GM19238 (cell line): ENCODE results near the gene UNC45B.
"Not testable (repeated sequence)": the region's sequence is repeated elsewhere in the genome, so short reads cannot be mapped to it uniquely, and the experiment has no call there.

Source experiments
- DNase-seq: peaks from one replicate; pipeline ENCODE4 v3.0.0; 2011; ENCODE audit warnings: low spot score; ENCODE audit not compliant: insufficient read length

The UNC45B gene, protein sequence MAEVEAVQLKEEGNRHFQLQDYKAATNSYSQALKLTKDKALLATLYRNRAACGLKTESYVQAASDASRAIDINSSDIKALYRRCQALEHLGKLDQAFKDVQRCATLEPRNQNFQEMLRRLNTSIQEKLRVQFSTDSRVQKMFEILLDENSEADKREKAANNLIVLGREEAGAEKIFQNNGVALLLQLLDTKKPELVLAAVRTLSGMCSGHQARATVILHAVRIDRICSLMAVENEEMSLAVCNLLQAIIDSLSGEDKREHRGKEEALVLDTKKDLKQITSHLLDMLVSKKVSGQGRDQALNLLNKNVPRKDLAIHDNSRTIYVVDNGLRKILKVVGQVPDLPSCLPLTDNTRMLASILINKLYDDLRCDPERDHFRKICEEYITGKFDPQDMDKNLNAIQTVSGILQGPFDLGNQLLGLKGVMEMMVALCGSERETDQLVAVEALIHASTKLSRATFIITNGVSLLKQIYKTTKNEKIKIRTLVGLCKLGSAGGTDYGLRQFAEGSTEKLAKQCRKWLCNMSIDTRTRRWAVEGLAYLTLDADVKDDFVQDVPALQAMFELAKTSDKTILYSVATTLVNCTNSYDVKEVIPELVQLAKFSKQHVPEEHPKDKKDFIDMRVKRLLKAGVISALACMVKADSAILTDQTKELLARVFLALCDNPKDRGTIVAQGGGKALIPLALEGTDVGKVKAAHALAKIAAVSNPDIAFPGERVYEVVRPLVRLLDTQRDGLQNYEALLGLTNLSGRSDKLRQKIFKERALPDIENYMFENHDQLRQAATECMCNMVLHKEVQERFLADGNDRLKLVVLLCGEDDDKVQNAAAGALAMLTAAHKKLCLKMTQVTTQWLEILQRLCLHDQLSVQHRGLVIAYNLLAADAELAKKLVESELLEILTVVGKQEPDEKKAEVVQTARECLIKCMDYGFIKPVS

DNA sequence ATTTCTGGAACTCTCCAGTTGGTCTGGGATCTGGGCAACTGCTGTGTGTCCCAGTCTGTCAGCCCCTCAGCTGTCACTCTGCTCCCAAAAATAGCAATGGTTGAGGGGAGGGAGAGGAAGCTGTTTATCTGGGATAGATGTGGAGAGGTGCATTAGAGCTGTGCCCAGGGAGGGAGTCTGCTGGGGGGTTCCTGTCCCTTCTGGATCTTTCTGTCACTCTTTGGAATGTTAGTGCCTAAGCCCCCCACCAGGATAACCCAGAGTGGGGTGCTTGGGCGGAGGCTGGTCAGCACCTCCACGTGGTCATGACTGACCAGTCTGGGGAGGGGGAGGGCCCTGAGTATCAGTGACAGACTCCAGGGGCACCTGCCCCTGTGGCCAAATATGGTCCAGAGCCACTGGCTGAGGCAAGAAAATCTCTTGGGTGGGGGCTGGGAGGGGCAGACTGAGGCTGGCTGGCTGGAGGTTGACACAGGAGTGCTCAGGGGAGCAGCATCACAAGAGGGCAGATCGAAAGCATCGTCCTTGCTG lies at the start of gene UNC45B:
Gene UNC45B, plus strand, starts transcription at position 443 of the 531 bp plus-strand sequence. CDS start 447 bp downstream, outside the sequence.
- no peak for DNase-seq

DNA sequence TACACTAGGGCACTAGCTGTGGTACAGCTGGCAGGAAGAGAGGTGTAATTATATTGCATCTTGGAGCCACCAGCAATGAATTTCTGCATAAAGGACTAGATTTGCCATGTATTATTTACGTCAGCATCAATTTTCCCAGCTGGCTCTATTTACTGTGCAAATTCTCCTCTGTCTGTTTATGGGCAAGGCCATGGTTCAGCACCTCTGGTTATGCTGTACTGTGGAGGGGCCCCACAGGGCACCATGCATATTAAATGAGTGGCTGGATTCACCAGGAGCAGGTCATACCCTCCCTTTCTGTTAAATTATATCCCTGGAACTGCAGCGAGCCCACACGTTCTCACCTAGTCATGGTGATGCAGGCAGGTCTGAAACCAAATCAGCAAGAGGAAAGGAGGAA lies 47.7 kb upstream of the UNC45B start:
- DNase-seq, result no peak

DNA sequence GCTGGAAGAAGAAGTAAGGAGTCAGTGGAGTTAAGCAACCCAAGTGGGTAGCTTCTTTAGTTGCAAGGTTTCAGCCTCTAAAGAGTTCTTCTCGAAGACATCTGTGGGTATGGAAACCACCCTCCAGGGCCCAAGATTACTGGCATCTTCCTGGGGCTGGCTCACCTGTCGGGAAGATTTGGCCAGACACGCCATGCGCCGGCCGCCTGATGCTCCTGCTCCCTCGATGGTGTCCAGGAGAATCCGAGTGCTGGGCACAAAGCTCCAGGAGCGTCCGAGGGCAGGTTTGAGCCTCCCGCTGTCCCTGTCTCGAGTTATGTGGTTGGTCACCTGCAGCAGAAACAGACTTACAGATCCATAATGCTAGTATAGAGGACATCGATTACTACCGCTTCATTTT lies 46.6 kb upstream of the UNC45B start:
- no peak for DNase-seq

DNA sequence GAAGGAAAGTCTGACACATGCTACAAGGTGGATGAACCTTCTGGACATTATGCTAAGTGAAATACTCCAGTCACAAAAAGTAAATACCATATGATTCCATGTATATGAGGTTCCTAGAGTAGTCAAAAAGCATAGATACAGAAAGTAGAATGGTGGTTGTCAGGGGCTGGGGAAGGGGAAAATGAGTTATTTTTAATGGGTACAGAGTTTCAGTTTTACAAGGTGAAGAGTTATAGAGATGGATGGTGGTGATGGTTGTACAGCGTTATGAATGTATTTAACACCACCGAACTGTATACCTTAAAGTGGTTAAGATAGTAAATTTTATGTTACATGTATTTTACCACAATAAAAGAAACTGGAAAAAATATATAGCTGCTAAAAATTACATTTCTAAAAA lies 45.9 kb upstream of the UNC45B start:
- DNase-seq, result no peak

DNA sequence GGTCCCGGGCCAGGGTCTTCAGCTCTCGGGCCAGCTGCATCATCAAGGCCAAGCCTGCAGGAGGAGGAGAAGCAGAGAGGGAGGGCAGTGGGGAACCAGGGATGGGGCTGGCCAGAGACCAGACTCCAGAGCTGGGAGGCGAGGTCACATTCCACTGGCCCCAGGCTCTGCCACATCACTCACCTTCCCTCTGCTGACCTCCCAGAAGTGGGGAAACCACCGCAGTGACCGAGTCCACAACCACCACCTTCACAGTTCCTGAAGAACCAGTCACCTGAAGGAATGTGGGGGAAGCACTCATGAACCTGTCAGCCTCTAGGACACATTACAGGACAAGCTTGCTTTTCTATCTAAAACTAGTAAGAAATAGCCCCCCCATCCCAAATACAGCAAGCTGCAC lies 44.3 kb upstream of the UNC45B start:
- DNase-seq, result no peak

DNA sequence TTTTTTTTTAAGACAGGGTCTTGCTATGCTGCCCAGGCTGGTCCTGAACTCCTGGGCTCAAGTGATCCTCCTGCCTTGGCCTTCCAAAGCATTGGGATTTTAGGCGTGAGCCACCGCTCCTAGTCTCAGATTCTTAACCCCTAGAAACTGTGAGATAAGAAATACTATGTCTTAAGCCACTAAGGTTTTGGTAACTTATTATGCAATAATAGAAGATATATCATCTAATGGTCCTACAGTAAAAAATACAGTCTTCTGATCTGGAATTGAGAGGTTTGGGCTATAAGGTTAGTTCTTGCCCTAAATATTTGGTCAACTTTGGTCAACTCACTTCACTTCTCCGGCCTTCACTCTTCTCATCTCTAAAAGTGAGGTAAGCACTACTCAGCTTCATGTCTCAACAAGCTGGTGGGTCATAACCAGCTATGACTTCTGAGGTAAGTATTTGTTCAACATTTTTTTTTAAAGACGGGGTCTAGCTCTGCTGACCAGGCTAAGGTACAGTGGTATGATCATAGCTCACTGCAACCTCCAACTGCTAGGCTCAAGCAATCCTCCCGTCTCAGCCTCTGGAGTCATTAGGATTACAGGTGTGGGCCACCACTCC lies 42.7 kb upstream of the UNC45B start:
- DNase-seq, result no peak

DNA sequence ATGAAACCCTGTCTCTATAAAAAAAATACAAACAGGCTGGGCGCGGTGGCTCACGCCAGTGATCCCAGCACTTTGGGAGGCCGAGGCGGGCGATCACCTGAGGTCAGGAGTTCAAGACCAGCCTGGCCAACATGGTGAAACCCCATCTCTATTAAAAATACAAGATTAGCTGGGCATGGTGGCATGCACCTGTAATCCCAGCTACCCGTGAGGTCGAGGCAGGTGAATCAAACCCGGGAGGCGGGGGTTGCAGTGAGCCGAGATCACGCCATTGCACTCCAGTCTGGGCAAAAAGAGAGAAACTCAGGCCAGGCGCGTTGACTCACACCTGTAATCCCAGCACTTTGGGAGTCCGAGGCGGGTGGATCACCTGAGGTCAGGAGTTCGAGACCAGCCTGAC lies 36.8 kb upstream of the UNC45B start:
- DNase-seq, result not testable (repeated sequence)

DNA sequence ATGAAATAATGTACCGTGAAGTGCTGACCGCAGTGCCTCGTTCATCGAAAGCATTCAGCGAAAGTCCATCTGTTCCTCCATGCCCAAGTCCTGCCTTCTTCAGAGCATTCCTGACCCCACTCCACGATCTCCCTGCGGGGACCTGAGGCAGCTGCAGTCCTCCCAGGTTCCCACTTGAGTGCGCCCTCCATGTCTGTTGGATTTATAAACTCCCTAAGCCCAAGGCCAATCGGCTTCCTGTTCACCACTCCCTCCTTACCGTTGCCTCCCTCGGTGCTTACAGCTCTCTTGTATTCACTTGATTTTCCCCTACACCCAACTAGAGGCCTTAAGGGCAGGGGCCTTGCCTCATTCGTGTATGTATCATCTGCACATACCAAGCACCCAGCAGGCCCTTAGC lies 30.8 kb upstream of the UNC45B start:
- no peak for DNase-seq

DNA sequence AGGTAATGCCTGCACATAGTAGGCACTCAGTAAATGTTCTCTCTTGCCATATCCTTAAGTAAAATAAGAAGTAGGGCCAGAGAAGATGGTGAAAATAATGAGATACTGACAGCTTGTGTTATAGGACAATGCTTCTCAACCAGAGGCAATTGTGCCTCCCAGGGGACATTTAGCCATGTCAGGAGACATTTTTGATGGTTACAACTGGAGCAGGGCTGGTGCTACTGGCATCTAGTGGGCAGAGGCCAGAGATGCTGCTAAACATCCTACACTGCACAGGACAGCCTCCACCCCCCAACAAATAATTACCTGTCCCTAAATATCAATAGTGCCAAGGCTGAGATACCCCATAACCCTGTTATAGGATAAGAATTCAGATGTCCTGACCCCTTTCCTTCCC lies 29.6 kb upstream of the UNC45B start:
- DNase-seq, result no peak

DNA sequence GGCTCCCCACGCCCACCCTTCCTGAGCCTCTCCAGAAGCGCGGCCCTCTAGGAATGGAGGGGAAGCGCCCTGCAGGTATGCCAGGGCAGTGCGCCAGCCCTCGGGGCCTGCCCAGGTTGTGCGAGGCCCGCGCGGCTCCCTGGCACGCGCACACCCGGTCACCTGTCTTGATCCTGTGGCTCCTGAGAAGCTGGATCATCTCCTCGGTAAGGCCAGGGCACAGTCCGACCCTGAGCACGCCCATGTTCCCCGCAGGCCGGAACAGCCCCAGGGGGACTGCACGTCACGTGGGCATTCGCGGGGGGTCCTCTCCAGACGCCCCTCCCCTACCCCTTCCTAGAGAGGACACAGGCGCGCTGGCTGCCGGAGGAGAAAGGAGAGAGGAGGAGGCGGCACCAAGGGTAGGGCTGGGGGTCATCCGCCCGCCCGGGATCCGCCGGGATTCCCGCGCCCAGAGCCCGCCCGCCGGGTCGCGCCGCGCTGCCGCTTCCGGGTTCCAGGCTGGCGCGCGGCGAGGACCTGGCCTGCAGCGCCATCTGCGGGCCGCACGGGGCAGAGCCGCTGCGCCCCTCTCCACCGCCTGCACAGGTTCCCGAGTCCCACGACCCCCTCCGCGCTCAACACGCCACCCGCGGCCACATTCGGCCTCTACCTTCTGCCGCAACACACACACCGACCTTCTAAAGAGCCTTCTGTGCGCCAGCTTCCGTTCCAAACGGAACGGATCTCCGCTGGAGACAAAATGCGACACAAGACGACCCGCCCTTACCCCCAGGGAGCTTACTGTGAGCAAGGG lies 28.0 kb upstream of the UNC45B start, which contains the start of gene RAD51D:
Gene RAD51D, minus strand, starts transcription at position 491 of the 796 bp plus-strand sequence. Its CDS starts 247 bp downstream, at position 244.
- DNase-seq, result peak; percentile 81

DNA sequence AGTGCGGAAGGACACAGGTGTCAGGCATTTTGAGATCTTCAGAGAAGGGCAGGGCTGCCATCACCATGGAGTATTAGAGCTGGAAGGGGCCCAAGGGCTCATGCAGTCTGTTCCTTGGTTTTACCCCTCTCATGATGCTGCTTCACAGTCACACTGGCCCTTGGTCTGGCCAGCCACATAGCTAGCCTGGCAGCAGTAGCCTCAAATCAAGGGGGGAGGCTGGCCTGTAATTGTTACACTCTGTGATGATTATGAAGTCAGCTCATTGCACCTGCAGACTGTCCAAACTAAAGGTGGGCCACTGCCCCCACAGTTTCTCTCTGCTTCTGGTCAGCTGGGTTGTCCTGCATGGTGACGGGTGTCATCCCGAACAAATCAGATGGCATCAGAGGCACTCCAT lies 26.3 kb upstream of the UNC45B start, which contains the start of gene FNDC8:
Gene FNDC8, plus strand, starts transcription at position 301 of the 400 bp plus-strand sequence. Its CDS starts 79 bp downstream, at position 380.
- no peak for DNase-seq

DNA sequence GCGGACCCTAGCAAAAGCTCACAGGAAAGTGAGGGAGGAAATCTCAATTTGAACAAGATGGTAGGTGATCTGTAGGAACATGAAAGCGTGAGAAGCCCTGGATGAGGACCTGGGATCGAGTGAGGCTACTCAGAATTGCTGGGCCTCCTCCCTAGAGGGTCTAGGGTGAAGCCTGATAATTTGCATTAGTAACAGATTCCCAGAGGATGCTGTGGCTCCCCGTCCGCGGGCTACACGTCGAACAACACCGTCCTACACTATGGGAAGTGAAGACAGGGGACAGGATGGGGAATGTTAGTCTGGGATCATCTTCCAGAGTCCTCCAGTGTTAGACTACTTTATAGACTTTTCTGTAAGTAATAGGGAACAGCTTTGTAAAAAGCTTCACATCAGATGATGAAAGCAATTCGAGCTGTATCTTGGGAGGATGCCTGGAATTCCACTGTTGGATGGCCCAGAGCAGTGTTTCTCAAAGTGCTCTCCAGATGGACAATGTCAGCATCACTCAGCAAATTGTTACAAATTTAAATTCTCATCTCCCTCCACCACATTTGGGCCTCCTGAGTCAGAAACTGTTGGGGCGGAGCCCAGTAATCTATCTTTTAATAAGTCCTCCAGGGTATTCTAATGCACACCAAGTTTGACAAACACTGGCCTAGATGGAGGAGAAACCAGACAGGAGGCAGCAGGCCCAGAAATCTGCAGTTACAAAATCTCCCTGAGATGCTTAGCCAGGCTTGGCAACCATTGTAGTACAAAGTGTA lies 19.7 kb upstream of the UNC45B start:
- no peak for DNase-seq

DNA sequence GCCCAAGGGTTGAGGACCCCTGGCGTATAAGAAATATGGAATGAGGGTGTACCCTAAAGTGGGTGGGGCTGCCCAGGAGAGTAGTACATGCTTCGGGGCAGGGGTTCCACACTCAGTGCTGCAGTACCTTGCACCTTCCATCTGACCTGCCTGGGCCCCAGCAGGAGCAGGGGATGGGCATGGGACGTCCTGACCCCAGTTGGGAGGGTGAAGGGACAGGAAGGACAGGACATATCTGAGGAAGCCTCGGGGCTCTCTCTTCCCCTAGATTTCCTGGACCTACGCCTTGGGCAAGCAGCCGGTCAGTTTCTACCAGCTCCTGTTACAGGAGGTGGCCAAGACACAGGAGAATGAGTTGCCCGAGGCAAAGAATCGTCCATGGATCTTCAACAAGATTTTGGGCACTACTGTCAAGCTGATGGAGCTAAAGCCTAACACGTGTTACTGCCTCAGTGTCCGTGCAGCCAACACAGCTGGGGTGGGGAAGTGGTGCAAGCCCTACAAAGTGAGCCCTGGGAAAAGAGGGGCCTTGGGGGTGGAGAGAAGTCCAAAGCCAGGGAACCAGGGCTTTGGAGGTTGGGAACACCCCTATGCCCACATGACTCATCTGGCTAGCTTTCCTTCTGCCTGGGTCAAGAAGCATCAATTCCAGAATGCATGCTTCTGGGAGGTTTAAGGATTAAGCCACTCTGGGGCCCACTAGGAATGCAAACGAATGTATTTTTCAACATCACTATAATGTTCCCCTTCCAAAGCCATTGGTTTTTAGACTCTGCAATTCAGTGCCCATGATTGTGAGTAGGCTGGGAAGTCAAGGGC lies 18.3 kb upstream of the UNC45B start:
- no peak for DNase-seq

DNA sequence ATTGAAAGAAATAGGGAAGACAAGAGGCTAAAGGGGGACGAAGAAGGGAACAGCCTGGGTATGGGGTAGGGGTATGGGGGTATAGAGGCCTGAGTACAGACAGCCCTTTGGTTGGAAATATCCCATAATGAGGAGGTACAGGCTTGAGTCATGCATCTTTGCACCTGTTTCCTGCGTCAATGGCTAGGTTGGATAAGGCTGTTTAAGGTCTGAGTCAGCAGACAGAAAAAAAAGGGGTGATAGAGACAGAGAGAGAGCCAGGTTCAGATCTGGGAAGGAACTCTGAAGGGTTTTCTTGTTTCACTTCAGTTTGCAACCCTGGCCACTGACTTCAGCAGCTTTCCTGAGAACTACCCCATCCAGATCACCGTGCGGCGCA lies 17.7 kb upstream of the UNC45B start:
- no peak for DNase-seq

DNA sequence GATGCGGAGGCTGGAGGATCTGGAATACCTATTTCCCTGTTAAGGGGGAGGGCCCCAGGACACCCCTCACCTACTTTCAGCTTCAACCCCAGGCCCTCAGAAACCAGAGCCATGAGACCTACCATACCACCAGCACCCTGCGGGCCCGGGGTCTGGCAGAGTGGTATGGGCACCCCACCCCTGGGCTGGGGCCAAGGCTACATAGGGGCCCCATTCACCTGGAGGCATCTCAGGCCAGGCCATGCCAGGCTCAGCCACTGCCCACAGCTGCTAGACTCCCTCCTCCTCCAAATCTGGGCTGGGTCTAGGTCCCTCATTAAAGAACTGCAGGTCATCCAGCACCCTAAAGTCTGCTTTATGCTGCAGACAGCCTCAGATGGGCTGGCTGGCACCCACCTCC lies 17.2 kb upstream of the UNC45B start:
- DNase-seq, result no peak

DNA sequence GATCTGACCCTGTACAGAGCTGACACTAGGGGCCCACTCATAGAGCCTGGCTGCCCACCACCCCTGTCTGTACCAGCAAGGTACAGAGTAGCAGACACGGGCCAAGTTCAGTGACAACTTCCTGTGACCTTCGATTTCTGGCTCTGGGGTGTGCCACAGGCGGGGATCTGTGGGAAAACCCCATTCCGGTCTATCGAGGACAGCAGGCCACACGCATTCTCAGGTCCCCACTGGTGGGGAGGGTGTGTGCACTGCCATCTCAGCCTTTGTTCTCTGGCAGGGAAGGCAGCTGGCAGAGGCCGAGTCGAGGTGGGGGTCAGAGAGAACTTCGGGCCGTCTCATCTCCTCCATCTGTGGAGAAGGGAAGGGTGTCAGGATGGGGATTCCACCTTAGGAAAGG lies 15.5 kb upstream of the UNC45B start:
- no peak for DNase-seq

DNA sequence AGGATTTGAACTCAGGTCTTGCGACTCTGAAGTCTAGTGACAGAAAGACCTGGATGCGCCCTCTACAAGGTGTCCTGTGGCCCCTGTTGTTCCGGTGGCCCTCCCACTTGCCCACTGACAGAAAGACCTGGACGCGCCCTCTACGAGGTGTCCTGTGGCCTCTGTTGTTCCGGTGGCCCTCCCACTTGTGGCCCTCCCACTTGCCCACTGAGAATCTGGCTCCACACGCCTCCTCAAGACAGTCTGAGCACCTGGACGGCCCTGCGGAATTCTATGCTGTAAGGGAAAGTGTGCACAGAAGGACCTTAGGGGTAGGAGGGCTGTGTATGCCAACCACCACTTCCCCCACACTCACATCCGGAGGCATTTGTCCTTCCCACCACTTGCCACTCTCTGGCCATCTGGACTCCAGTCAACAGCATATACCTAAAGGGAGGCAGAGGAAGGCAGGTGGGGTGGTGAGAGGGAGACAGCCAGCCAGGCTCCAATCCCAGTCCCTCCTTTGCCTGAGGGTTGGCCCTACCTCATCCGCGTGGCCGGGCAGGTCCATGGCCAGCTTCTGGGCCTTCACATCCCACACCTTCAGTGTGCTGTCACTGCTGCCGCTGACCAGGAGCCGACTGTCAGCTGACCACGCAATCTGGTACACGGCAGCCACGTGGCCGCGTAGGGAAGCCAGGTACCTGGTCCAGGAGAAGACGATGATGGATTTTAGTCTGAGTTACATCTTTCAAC lies 14.6 kb upstream of the UNC45B start:
- no peak for DNase-seq

DNA sequence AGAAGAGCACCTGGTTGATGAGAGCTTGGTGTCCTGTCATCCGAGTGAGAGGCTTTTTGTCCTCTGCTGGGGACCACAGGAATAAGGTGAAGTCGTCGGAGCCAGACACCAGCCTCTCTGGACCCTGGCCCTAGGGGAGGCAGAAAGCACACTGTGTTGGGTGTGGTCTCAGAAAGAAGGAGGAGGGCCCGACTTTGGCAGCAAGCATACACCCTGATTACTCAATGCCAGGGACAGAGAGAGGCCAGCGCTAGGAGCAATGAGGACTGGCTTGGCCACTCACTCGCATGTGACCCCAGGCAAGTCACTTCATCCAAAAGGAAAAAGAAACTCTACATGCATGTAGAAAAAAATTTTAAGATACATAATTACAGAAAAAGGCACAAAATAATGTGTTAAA lies 12.3 kb upstream of the UNC45B start:
- no peak for DNase-seq
